HG03139 (cell line): ENCODE measurements around the gene HINT3.
"Not testable (repeated sequence)": the region's sequence is repeated elsewhere in the genome, so short reads cannot be mapped to it uniquely, and the experiment has no call there.

Source experiments
- ATAC-seq: cut with Tn5 transposase; IDR thresholded peaks from one replicate; pipeline ENCODE4 v1.9.1; 2021; ENCODE audit not compliant: unreplicated experiment

HINT3 gene

DNA sequence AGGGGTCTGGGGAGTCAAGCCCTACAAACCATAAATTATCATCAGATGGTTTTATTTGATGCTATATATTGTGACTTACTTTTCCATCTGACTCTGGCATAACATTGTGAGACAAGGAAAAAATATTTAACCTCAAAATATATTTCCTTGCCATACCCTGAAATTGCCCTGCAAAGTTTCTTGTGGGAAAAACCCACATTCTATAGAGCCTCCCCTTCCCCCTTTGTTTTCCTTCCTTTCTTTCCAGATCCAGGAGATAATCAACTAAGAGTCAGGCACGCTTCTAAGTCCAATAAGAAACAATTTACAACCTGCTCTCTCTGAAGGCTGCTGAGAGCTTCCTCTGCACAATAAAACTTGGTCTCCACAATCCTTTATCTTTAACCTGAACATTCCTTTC, 17.5 kb upstream of the HINT3 start:
- no peak for ATAC-seq

DNA sequence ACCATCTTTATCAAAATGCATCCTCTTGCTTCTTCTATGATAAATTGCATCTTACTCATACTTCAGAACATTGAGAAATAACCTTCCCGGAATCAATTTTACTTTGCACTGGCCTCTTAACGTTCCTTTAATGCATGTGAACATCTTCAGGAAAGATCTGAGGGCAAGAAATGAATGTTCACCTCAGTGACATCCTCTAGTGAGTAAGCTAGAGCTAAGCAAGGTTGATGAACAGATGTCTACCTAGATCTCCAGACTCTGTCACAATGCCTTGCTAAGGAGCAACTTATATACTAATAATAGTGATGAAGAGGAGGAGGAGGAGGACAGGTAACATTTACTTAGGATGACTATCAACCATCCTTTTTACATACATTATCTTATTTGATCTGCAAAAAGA, 16.8 kb upstream of the HINT3 start:
- no peak for ATAC-seq

DNA sequence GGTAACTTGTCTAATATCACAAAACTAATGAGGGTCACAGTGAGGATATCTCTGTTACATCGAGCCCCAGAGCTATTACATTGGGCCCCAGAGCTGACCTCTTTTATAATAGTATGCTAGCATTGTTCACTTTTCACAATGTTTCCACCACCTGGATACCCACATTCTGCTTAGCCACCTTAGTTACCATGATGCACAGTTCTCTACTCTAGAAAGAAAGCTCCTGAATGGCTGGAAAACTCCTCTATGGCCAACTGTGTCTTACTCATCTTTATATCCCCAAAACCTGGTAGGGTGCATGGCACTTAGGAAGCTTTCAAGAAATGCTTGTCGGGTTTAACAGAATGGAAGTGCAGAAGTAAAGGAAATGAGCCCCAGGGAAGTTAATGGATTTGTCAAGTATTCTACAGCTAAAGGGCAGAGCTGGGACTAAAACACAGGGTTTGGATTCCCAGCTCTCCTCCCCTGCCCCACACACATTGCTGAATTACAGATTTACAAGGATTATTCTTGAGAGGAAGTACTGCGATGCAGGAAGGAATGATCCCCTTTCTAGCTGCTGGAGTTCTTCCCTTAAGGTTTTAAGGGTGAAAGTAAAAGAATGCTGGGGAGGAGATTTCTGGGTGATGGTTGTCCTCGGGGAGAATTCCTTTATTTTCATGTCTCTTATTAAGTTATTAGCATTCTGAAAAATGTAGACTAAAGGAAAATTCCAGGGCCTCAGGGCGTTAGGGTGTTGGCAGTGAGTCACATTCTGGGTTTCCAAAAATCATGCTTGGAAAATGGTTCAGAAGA, 16.1 kb upstream of the HINT3 start:
- ATAC-seq, result no peak

DNA sequence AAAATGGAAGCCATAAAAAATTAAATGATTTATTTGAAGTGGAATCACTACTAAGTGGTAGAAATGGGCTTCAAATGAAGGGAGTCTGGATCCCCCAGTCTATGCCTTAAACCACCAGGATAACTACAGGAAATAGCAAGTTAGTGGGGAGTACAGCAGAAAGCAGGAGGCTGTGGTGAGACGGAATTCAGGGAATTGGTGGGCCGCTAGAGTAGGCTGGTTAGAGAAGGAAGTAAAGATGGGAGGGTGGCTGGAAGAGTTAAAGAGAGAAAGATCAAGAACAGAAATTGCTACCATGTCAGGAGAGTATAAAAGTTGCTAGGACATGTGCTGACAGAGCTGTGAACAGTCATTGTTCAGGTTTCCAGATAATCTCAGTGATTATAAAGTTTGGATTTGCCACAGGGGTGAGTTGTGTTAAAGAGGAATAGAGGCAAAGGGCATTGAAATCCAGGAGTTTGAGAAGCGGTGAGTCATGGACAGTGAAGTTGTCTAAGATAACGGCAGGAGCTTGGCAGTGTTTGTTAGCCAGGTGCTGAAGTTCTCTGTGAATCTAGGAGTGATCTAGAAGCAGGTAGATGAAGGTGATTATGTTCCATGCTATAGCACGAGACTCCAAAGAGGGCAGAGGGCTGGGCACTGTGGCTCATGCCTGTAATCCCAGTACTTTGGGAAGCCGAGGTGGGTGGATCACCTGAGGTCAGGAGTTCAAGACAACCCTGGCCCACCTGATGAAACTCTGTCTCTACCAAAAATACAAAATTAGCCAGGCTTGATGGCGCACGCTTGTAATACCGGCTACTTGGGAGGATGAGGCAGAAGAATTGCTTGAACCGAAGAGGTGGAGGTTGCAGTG, 13.7 kb upstream of the HINT3 start:
- no peak for ATAC-seq

DNA sequence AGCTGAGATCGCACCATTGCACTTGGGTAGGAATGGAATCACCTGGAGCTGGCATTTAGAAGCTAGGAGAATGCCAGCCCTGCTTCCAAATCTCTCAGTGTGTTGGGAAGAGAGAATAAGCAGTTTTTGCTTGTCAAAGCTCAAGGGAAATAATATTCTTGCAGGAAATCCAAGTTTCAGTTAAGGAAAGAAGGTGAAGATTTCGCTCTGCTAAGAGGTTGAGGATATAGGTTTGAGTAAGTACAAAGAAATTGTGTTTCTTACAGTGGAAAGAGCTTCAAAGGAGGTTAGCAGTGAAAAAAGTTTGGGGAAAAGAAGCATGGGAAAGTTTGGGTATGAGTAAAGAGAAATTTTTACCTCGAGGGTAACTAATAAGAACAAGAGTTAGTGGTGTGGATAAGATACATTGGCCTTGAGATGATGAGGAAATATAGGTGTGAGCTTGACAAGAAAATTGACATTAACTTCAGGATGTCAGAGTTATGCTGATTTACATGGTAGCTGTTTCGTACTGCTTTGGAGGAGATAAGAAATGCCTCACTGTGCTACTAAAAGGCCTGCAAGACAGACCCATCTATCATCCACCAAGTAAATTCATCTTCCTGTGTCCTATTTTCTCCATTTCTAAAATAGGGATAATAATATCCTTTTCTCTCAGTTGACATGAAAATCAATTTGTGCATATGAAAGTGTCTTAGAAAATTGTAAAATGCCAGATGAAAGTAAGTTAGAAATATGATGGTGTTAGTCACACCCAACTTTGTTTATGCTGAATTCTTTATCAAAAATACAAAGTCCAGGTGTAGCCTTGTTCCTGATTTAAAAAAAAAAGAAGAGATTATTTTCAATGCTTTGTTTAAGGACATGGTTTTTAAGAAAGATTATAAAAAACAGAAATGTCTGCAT, 12.8 kb upstream of the HINT3 start:
- no peak for ATAC-seq

DNA sequence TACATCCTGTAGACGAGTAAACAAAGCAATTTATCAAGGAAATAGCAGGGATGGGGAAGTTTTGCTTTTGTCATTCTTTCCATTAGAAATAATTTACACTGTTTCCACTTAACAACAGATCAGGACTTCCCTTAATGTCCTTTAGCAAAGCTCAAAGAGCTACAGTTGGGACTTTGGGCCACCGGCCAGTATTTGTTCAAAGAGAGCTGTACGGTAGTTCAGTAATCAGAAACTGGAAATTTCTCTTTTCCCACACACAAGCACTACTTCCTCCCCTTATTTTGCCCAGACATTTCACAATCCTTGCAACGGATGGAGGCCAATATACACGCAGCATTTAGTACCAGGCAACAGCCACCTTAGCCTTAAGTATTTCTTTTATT, 12.1 kb upstream of the HINT3 start:
- no peak for ATAC-seq

DNA sequence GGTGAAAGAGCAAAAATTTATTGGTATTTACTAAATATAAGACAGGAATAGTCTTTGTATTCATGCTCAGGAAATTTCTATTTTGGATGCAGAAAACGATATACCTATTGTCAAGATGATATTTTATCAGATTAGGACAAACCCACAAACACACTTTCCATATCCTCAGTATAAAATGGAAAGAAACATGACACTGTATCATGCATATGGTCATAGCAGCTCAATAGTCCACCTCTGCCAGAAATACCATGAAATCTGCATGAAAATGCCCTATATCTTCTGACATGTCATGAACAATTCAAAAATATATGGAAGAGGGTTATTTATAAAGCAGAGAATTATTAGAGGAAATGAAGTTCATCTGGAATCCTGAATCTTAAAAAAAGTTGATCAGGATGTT, 11.7 kb upstream of the HINT3 start:
- ATAC-seq, result no peak

DNA sequence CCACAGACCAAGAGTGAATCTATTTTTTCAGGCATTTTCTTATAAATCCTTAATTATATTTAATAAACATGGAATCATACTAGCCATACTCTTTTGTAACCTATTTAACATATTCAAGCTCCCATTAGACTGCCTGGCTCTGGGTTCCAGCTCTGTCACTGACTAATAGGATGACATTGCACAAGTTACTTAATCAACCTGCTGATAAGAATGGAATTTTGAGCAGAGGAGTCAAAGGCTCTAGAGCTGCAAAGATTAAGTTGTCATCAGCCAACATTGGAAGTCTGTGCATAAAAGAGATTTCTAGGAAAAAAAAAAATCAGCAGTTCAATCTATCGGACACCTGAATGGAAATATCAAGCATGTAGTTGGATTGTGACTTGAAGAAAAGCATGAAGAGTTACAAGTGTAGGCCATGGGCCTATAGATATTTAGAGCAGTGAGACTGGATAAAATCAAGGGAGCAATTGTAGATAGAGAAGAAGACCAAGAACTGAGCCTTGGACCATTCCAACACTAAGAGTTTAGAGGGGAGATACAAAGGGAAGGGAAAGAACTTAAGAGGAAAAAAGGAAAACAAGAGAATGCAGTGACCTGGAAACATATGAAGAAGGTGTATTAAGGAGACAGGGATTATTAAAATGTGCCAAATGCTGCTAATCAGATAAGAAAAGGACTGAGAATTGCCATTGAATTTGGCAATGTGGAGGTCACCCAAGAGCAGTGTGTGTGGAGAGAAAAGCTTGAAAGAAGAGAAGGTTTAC, 11.0 kb upstream of the HINT3 start:
- no peak for ATAC-seq

DNA sequence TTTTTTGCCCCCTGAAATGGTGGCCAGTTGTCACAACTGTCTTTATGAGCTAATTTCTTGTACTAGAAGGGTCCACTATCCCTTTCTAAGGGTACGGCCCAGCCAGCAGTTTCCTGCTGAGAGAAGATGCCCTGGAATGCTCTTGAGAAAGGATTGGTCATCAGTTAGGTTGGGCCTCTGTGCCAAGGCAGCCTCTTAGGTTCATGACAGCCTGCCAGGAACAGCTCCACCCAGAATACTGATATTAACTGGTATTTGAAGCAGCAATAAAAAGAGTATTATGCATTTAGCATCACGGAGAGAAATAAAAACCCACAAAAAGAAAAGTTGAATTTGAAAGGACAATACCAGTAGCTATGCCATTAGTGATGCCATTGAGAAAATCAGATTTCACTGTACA, 9.0 kb upstream of the HINT3 start:
- no peak for ATAC-seq

DNA sequence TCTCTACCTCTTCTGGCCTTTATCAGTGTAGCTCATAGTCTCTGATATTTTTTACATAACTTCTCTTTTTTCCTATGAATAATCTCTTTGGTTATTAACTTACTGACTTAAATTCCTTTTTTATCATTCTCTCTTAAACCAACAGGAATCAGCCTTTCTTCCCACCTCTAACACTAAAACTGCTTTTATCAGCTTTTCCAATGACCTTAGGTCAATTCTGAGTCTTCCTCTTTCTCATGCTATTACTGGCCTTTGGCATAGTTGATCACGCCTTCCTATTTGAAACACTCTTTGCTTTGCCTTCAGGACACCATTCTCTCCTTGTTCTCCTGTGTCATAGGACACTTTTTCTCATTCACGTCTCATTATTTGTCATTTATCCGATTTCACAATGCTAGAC, 8.1 kb upstream of the HINT3 start:
- no peak for ATAC-seq

DNA sequence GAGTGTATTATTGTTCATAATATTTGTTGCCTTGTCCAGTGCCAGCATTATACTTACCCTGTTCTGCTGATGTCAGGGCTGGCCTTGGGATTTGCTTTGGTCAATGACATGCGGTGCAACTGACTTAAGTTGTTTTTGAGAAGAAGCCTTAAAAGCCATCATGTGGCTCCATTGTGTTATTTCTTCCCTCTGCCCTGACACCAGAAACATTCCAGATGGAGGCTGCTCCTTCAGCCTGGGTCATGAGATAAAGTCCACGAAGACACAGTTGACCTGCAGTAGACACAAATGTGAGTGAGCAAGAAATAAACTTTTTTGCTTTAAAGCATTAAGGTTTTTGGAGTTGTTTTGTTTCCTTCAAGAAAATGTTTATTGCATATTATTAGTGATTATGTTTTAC, 7.5 kb upstream of the HINT3 start:
- no peak for ATAC-seq

DNA sequence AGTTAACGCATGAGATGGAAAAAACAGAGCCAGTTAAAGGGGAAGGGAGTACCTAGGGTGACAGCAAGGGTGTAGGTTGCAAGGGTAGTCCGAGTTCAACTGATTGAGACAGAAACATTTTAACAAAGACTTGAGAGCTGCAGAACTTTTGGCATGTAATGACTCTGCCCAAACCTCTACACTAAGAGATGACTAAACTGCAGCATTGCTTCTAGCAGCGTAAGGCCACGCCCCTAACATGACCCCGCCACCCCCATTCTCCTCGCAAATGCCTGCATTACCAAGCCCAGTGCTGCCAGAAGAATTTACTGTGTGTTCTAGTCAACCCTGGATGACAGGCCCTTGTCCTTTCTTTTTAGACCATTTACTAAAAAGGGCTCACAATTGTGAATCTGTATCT, 6.3 kb upstream of the HINT3 start:
- no peak for ATAC-seq

DNA sequence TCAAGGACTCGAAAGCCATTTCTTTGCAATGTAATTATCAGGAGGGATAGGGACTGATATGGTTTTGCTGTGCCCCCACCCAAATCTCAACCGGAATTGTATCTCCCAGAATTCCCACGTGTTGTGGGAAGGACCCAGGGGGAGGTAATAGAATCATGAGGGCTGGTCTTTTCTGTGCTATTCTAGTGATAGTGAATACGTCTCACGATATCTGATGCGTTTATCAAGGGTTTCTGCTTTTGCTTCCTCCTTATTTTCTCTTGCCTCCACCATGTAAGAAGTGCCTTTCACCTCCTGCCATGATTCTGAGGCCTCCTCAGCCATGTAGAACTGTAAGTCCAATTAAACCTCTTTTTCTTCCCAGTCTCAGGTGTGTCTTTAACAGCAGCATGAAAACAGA, 5.9 kb upstream of the HINT3 start:
- ATAC-seq, result not testable (repeated sequence)

DNA sequence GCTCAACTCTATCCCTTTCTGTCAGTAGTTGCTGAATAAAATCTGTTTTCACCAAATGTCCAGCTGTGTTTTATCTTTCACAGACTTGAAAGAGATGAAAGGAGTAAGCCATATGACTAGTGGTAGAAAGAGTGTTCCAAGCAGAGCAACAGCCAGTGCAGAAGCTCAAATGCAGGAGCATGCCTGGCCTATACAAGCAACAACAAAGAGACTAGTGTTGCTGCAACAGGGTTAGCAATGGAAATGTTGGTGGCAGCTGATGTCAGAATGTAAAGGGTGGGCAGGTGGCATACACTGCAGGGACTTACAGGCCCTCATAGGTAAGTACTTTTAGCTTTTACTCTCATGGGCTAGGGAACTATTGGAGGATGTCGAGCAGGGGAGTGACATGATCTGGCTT, 5.2 kb upstream of the HINT3 start:
- ATAC-seq, result no peak

DNA sequence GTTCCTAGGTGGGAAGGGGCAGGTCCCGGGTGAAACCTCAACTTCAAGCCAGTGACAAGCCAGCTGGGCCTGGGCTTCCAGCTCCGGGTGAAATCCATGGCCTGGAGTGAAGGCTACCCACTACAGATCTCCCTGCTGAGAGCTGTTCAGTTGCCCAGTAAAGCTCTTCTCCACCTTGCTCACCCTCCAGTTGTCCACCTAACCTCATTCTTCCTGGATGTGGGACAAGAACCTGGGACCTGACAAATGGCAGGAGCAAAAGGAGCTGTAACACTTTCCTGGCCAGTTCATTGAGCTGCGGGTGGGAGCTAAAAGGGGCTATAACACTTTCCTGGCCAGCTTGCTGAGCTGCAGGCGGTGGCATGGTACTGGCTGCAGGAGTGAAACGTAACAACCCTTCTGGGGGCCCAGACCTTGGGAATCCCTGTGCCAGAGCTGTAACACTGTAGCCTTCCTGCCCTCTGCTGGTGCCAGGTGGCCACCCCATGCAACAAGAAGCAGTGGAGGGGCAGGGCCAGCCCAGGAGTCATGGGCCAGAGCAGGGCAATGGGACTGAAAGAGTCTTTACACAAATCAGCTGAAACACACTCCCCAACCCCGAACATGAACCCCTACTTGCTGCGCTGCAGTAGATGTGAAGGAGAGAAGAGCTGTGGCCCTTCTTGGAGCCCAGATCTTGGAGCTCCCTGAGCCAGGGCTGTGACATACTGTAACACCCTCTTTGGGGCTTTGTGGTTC, 3.6 kb upstream of the HINT3 start:
- ATAC-seq, result no peak

DNA sequence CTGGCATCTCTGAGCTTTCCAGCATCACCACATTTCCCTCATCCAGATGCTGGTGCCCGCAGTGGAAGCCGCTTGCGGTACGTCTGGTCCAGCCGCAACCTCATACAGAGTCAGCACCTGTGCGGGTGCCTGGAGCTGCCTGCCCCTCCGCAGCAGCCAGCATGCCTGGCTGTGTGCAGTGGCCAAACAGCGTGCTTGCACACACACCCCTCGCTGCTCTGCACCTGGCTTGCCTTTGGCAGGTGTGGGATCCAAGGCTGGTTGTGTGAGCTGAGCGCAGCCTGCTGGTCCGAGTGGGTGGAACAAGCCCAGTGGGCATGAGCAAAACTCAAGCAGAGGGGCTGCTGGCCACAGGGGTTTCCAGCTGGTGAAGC, 3.1 kb upstream of the HINT3 start:
- no peak for ATAC-seq

DNA sequence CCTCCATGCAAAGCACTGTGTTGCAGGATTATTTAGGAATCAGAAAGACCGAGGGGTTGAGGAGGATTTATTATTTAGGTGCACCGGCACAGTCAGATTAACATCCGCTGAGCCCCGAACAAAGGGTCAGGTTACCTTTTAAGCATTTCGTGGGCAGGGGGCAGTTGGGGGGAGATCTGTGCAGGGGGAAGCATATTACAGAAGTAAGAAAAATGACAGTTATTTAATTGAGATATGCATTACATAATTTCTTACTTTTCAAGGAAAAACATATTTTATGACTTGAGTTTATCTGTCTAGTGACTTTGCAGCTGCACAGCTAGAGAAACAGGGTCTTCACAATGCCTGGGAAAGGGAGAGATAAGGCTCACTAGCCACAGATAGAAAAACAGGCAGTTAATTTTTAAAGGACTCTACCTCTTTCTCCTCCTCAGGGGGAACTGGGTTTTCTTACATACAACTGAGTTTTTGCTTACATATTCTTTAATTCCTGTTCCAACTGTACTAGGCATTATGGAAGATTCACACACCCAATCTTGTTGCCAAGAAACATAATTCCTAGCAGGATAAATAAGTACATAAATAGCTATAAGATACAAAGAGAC, 1.7 kb upstream of the HINT3 start:
- ATAC-seq, result no peak

DNA sequence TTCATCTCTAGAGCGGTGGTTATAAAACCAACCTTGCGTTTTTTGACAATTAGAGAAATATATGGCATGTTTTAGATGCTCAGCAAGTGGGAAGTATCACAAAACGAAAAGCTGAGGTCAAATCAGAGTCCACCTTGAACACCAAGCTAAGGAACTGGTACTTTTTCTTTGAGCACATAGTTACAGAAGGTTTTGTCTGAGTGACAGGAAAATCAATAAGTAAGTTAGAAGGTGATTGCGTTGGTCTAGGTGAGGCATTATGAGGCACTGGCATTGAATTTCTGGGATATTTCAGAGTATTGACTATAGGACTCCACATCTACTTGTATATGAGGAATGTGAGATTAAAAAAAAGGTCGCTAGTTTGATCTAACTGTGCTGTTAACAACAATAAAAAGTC, 597 bp upstream of the HINT3 start:
- ATAC-seq, result no peak

DNA sequence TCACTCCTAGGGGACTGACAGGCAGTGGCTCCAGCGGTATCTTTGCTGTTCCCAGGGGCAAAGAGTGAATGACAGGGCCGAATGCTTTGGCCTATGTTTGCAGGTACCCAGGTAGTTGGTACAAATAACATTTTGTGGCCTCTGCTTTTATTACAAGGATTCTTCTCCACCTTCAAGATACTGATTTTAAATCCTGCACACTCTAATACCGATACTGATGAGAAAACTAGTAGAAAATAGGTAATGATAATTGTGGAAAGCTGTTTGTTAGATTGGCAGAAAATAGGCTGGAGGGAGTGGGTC, 772 bp downstream of the HINT3 start:
- no peak for ATAC-seq

DNA sequence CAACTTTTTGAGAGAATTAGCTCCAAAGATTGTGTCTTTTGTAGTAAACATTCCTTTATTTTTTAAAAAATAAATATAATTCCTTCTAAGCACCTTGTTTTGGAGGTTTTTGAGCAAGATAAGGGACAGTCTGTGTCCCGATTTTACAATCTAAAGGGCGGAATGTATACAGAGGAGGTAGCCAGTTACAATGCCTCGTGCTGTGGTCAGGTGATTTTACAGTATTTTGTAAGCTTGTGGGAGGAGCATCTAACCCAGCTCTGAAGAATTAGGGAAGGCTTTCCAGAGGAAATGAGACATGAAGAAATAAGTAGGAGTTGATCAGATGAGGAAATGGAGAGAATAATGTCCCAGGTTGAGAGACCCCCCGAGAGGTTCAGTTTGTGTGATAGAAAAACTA, 1.3 kb downstream of the HINT3 start:
- no peak for ATAC-seq
